Adipocyte (in vitro differentiated cells): ENCODE results near the gene SFTPD.
A peak's percentile ranks its signal among the peaks of the same experiment; 100 is the strongest.

Source experiments
- DNase-seq: peaks from one replicate; pipeline ENCODE4 v3.0.0-alpha.2; 2015; ENCODE audit warnings: low read depth
- H3K27me3 ChIP-seq: replicated peaks from 2 replicates; pipeline ENCODE4 v1.7.0; 2013; ENCODE audit warnings: mild to moderate bottlenecking, low read length, moderate library complexity; ENCODE audit not compliant: control insufficient read depth, insufficient read depth
- H3K36me3 ChIP-seq: 2 replicates; pipeline ENCODE4 v1.7.0; 2013; ENCODE audit warnings: low read length, mild to moderate bottlenecking, moderate library complexity; ENCODE audit not compliant: control insufficient read depth, insufficient read depth, severe bottlenecking
- H3K4me1 ChIP-seq: 2 replicates; pipeline ENCODE4 v1.7.0; 2013; ENCODE audit warnings: mild to moderate bottlenecking, low read length, moderate library complexity; ENCODE audit not compliant: control insufficient read depth, insufficient read depth
- H3K4me3 ChIP-seq: 2 replicates; pipeline ENCODE4 v1.7.0; 2013; ENCODE audit warnings: mild to moderate bottlenecking, low read length, moderate library complexity
- H3K9ac ChIP-seq: 2 replicates; pipeline ENCODE4 v1.7.0; 2013; ENCODE audit warnings: mild to moderate bottlenecking, low read length, moderate library complexity
- H3K9me3 ChIP-seq: 2 replicates; pipeline ENCODE4 v1.7.0; 2013; ENCODE audit warnings: mild to moderate bottlenecking, low read length, moderate library complexity; ENCODE audit not compliant: control insufficient read depth

SFTPD gene

GRCh38 chr10:79981450-79982361 is 32.8 kb upstream of the SFTPD start:
- Histone ChIP-seq H3K9ac (peak overlapping the region; percentile 39), H3K4me1 (peaks cover 4% of the 10 kb centered on the region), H3K4me3 (peak overlapping the region; percentile 80), H3K27me3 (peaks cover 49% of the 10 kb centered on the region), H3K9me3 (peaks cover 14% of the 10 kb centered on the region), H3K36me3 (no peaks in the 10 kb centered on the region)
- DNase-seq: peak; percentile 65

GRCh38 chr10:79980711-79981110 is 31.8 kb upstream of the SFTPD start:
- Histone ChIP-seq H3K9me3 (peaks cover 20% of the 10 kb centered on the region), H3K27me3 (peaks cover 48% of the 10 kb centered on the region), H3K9ac (no peak overlapping the region), H3K4me1 (peaks cover 4% of the 10 kb centered on the region), H3K4me3 (no peak overlapping the region), H3K36me3 (no peaks in the 10 kb centered on the region)
- no peak for DNase-seq

GRCh38 chr10:79979976-79980687 is 31.2 kb upstream of the SFTPD start:
- DNase-seq: no peak
- Histone ChIP-seq H3K27me3 (peaks cover 46% of the 10 kb centered on the region), H3K9me3 (peaks cover 26% of the 10 kb centered on the region)

GRCh38 chr10:79979310-79979975 is 30.5 kb upstream of the SFTPD start:
- H3K4me1 ChIP-seq: peaks cover 4% of the 10 kb centered on the region
- peaks cover 44% of the 10 kb centered on the region for H3K27me3 ChIP-seq
- H3K4me3 ChIP-seq: no peak overlapping the region
- no peak for DNase-seq
- H3K9ac ChIP-seq: no peak overlapping the region
- H3K36me3 ChIP-seq: no peaks in the 10 kb centered on the region
- peaks cover 28% of the 10 kb centered on the region for H3K9me3 ChIP-seq

More at GRCh38 chr10:79979976-79980687, 31.2 kb upstream of the SFTPD start:
- peaks cover 4% of the 10 kb centered on the region for H3K4me1 ChIP-seq
- H3K4me3 ChIP-seq: no peak overlapping the region
- no peak overlapping the region for H3K9ac ChIP-seq
- H3K36me3 ChIP-seq: no peaks in the 10 kb centered on the region

- Histone ChIP-seq H3K36me3 (no peaks in the 10 kb centered on the region), H3K4me3 (no peak overlapping the region), H3K27me3 (peaks cover 33% of the 10 kb centered on the region), H3K4me1 (no peaks in the 10 kb centered on the region), H3K9ac (no peak overlapping the region), H3K9me3 (peaks cover 30% of the 10 kb centered on the region)
- DNase-seq: no peak
Observed at GRCh38 chr10:79976999-79977398, 28.1 kb upstream of the SFTPD start.

- no peak for DNase-seq
- Histone ChIP-seq H3K27me3 (peaks cover 6% of the 10 kb centered on the region), H3K4me3 (no peak overlapping the region)
Observed at GRCh38 chr10:79970062-79970461, 21.2 kb upstream of the SFTPD start.

GRCh38 chr10:79947787-79948424 is 999 bp downstream of the SFTPD start:
- H3K4me1 ChIP-seq: no peaks in the 10 kb centered on the region
- no peak for DNase-seq

More at GRCh38 chr10:79970062-79970461, 21.2 kb upstream of the SFTPD start:
- Histone ChIP-seq H3K4me1 (no peaks in the 10 kb centered on the region), H3K36me3 (no peaks in the 10 kb centered on the region), H3K9me3 (peaks cover 18% of the 10 kb centered on the region), H3K9ac (no peak overlapping the region)

GRCh38 chr10:79947083-79947415 is 1.9 kb downstream of the SFTPD start:
- Histone ChIP-seq H3K27me3 (peaks cover 62% of the 10 kb centered on the region), H3K9ac (no peak overlapping the region), H3K9me3 (peaks cover 23% of the 10 kb centered on the region), H3K4me1 (no peaks in the 10 kb centered on the region), H3K4me3 (no peak overlapping the region), H3K36me3 (no peaks in the 10 kb centered on the region)
- DNase-seq: no peak

More at GRCh38 chr10:79947787-79948424, 999 bp downstream of the SFTPD start:
- Histone ChIP-seq H3K9me3 (peaks cover 32% of the 10 kb centered on the region), H3K9ac (no peak overlapping the region), H3K27me3 (peaks cover 58% of the 10 kb centered on the region), H3K36me3 (no peaks in the 10 kb centered on the region), H3K4me3 (no peak overlapping the region)

- Histone ChIP-seq H3K36me3 (no peaks in the 10 kb centered on the region), H3K9ac (no peak overlapping the region), H3K4me3 (no peak overlapping the region), H3K4me1 (no peaks in the 10 kb centered on the region), H3K27me3 (peaks cover 56% of the 10 kb centered on the region), H3K9me3 (peaks cover 18% of the 10 kb centered on the region)
- DNase-seq: no peak
Observed at GRCh38 chr10:79946271-79947082, 2.4 kb downstream of the SFTPD start.
